GM21576 (cell line): ENCODE data around the gene PURB.
A peak's percentile ranks its signal among the peaks of the same experiment; 100 is the strongest.
"Not testable (repeated sequence)": the region's sequence is repeated elsewhere in the genome, so short reads cannot be mapped to it uniquely, and the experiment has no call there.

Source experiments
- ATAC-seq: cut with Tn5 transposase; IDR thresholded peaks from one replicate; pipeline ENCODE4 v1.9.1; 2021; ENCODE audit warnings: mild to moderate bottlenecking, moderate library complexity; ENCODE audit not compliant: unreplicated experiment

The PURB gene

GRCh38 chr7:44854644-44855364, 30.5 kb downstream of the PURB start:
- ATAC-seq: no peak

DNA sequence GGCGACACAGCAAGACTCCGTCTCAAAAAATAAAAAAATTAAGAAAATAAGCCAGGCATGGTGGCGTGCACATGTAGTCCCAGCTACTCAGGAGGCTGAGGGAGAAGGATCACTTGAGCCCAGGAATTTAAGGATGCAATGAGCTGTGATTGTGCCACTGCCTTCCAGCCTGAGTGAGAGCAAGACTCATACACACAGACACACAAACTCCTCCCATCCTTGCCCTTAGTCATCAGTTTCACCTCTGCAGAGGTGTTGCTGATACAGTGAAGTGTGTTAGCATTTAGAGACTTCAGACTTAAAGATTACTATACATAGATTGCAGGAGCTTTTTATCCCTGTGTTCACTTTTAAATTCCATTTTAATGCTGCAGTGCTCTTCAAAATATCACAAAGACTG, 31.9 kb downstream of the PURB start:
- ATAC-seq: no peak

- ATAC-seq: no peak
Measured at GRCh38 chr7:44852590-44852989, 32.7 kb downstream of the PURB start.

DNA sequence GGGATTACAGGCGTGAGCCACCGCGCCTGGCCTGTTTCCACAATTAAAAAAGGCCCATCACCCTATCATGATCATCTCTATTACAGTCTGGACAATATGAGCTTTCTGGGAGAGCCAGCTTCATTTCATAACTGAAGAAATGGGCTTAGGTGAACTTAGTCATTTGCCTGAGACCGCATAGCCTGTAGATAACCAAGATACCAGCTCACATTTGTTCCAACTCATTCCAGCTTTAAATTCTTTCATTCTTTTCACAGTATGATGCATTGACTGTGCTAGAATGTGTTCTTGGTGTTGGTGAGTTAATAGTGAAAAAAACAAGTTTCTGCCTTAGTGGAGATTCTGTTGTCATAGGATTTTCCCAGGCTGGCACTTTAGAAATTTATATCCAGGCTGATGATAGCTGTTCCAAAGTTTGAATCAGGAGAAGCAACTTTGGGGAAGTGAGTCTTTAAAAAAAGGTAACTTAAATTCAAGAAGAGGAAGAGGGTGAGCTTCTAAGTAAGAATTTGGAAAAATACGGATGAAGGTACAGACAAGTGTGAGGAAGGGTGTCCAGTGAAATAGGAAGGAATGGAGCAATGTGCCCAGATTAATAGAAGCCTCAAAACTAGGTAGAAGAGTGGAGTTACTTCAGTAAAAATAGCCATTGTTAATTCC, 35.3 kb downstream of the PURB start:
- no peak for ATAC-seq

- ATAC-seq: no peak
Measured at GRCh38 chr7:44849259-44849884, 36.0 kb downstream of the PURB start.

DNA sequence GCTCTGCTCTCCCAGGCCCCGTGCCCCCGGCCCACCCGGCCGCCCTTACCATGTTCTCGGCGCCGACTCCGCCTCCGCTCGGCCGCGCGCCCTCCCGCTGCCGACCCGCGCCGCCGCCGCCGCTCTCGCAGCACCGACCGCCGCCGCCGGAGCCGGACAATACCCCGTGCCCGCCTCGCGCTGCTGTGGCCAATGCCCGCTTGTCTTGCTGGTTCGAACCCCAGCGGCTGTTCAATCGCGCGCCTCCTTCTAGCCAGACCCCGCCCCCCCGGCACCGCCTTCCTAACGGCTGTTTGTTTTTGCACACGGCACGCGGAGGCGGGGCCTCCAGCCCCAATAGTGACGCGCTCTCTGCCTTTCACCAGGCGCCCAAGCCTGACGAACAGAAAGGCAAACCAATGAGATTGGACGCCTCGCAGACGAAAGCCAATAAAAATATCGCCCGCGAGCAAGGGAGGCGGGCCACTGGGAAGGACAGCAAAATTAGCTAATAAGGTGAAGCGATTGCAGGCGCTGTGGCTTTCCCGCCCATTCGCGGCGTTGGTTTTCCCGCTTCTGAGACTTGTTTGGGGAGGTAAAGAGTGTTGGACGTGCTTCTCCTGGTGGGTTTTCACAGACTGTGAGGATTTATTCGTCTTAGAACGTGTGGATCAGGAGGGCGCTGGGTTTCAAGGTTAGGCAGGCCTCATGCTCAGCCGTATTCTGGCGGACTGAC, 37.3 kb downstream of the PURB start, which contains the start of gene H2AZ2:
Gene H2AZ2, minus strand, starts transcription at position 168 of the 715 bp plus-strand sequence. Its CDS starts 116 bp downstream, at position 52.
- peak; percentile 85 for ATAC-seq

- ATAC-seq: peak; percentile 61
Measured at GRCh38 chr7:44847509-44847919, 37.8 kb downstream of the PURB start.

- no peak for ATAC-seq
Measured at GRCh38 chr7:44846816-44847508, 38.4 kb downstream of the PURB start.

- ATAC-seq: not testable (repeated sequence)
Measured at GRCh38 chr7:44846390-44846789, 38.9 kb downstream of the PURB start.

GRCh38 chr7:44845451-44845850, 39.9 kb downstream of the PURB start:
- ATAC-seq: no peak

DNA sequence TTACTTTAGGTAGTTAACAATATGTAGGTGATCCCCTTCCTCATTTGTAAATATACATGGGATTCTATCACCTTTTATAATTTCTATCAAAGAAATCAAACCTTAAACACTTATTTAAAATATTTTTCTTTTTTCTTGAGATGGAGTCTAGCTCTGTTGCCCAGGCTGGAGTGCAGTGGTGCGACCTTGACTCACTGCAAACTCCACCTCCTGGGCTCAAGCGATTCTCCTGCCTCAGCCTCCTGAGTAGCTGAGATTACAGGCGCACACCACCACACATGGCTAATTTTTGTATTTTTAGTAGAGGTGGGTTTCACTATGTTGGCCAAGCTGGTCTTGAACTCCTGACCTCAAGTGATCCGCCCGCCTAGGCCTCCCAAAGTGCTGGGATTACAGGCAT, 41.9 kb downstream of the PURB start:
- not testable (repeated sequence) for ATAC-seq

GRCh38 chr7:44842675-44843074, 42.7 kb downstream of the PURB start:
- not testable (repeated sequence) for ATAC-seq

GRCh38 chr7:44838751-44839150, 46.6 kb downstream of the PURB start:
- ATAC-seq: no peak

DNA sequence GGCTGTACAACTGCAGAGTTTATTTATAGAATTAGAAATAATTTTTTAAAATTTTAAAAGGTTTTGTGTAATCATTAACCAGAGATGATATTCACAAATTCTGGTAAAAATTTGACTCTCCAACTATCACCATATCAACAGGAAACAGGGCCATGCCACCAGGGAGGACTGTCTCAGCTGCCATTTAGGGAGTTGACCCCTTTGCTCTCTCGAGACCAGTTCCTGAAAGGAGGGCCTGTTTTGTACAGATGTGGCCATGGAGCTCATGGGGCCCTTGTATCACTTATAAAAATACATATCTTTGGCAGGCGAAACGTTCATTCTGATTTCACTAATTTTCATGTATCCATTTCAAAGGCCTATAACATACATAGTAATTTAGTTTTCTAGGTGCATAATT, 57.8 kb downstream of the PURB start:
- ATAC-seq: no peak
